HG02763 (cell line): Measurements from ENCODE around the gene PARVA.

Experiments
- ATAC-seq: cut with Tn5 transposase; IDR thresholded peaks from one replicate; pipeline ENCODE4 v1.9.1; 2021; ENCODE audit warnings: mild to moderate bottlenecking, moderate library complexity; ENCODE audit not compliant: unreplicated experiment

Gene PARVA

GRCh38 chr11:12581923-12582322 is 204.6 kb downstream of the PARVA start:
- no peak for ATAC-seq
